Measurements from ENCODE around the gene PACC1.

GRCh38 chr1:212459656-212460055 lies 45.0 kb upstream of the PACC1 start:
- TF ChIP-seq EZH2 (IDR thresholded peaks at IDR 0.05; ENCODE audit: borderline replicate concordance, low read depth, low read length, severe bottlenecking) (no peak), CTCF (IDR thresholded peaks at IDR 0.05; ENCODE audit: borderline replicate concordance, extremely low read depth, low read length, poor library complexity, severe bottlenecking) (no peak)
